ENCODE results near the gene POU3F1.

POU3F1 gene

GRCh38 chr1:38027201-38028104, 19.1 kb downstream of the POU3F1 start:
- no peak for DNase-seq

- DNase-seq: peak in 1 of 2 experiments; percentile 42
These were observed 19.9 kb downstream of the POU3F1 start for GRCh38 chr1:38026592-38027200.

GRCh38 chr1:38025664-38026063, 20.9 kb downstream of the POU3F1 start:
- no peak for DNase-seq

GRCh38 chr1:38025233-38025632, 21.4 kb downstream of the POU3F1 start:
- no peak for DNase-seq

GRCh38 chr1:38022810-38023209, 23.8 kb downstream of the POU3F1 start:
- DNase-seq: no peak

GRCh38 chr1:38021969-38022368, 24.6 kb downstream of the POU3F1 start:
- DNase-seq: no peak

GRCh38 chr1:38020396-38020795, 26.2 kb downstream of the POU3F1 start:
- no peak for DNase-seq

GRCh38 chr1:38018864-38019343, 27.7 kb downstream of the POU3F1 start:
- no peak for DNase-seq

GRCh38 chr1:38015978-38016725, 30.4 kb downstream of the POU3F1 start:
- DNase-seq: no peak

- DNase-seq: no peak
These were observed 31.7 kb downstream of the POU3F1 start for GRCh38 chr1:38014724-38015424.

GRCh38 chr1:38014171-38014570, 32.4 kb downstream of the POU3F1 start:
- DNase-seq: no peak

GRCh38 chr1:38013227-38013622, 33.4 kb downstream of the POU3F1 start:
- DNase-seq: no peak

- DNase-seq: peak; percentile 96 to 99
These were observed 34.0 kb downstream of the POU3F1 start, which contains the start of gene UTP11 for GRCh38 chr1:38012363-38013226. TSS of gene UTP11 (plus strand) at chr1:38012734. CDS start at chr1:38012803, 69 bp downstream.

- DNase-seq: no peak
These were observed 36.8 kb downstream of the POU3F1 start for GRCh38 chr1:38009841-38010180.

GRCh38 chr1:38009088-38009840, 37.3 kb downstream of the POU3F1 start:
- DNase-seq: no peak

GRCh38 chr1:38006008-38006828, 40.4 kb downstream of the POU3F1 start:
- no peak for DNase-seq

GRCh38 chr1:38005195-38006007, 41.2 kb downstream of the POU3F1 start, which contains the start of gene FHL3:
TSS of gene FHL3 (minus strand) at chr1:38005514. CDS start at chr1:37999412, 6,102 bp downstream.
- peak in 1 of 2 experiments; percentile 68 for DNase-seq

GRCh38 chr1:38004284-38005108, 42.1 kb downstream of the POU3F1 start:
- DNase-seq: no peak

All from NCI-H446 (cell line).